ENCODE data around the gene ELAVL3. TPM values are rescaled to one million over a fixed set of nuclear protein-coding genes. Genes with fewer than 3 reads are reported as not detected.
"Not testable (repeated sequence)": the region's sequence is repeated elsewhere in the genome, so short reads cannot be mapped to it uniquely, and the experiment has no call there.

Gene ELAVL3
- total RNA-seq, 1 experiment from 2014 or later: 2.4 TPM

- DNase-seq (ENCODE audit: low spot score): no peak
- in situ Hi-C loops (cut with HindIII; ENCODE audit: low sequenced_read_pairs): no loop called here
These were observed 16.2 kb downstream of the ELAVL3 start for GRCh38 chr19:11464333-11465265.

- no peak for DNase-seq (ENCODE audit: low spot score)
- in situ Hi-C loops (cut with HindIII; ENCODE audit: low sequenced_read_pairs): no loop called here
These were observed 17.5 kb downstream of the ELAVL3 start for GRCh38 chr19:11463391-11463790.

GRCh38 chr19:11461453-11461852, 19.4 kb downstream of the ELAVL3 start:
- in situ Hi-C loops (cut with HindIII; ENCODE audit: low sequenced_read_pairs): no loop called here
- DNase-seq (ENCODE audit: low spot score): no peak

GRCh38 chr19:11460207-11460606, 20.6 kb downstream of the ELAVL3 start:
- DNase-seq (ENCODE audit: low spot score): no peak
- in situ Hi-C loops (cut with HindIII; ENCODE audit: low sequenced_read_pairs): no loop called here

- in situ Hi-C loops (cut with HindIII; ENCODE audit: low sequenced_read_pairs); DNase-seq (ENCODE audit: low spot score): not testable (repeated sequence)
These were observed 21.9 kb downstream of the ELAVL3 start for GRCh38 chr19:11458912-11459311.

GRCh38 chr19:11458236-11458900, 22.5 kb downstream of the ELAVL3 start:
- no peak for DNase-seq (ENCODE audit: low spot score)
- in situ Hi-C loops (cut with HindIII; ENCODE audit: low sequenced_read_pairs): no loop called here

GRCh38 chr19:11457831-11458230, 23.0 kb downstream of the ELAVL3 start:
- in situ Hi-C loops (cut with HindIII; ENCODE audit: low sequenced_read_pairs): no loop called here
- DNase-seq (ENCODE audit: low spot score): no peak

GRCh38 chr19:11457115-11457514, 23.7 kb downstream of the ELAVL3 start:
- DNase-seq (ENCODE audit: low spot score): no peak
- in situ Hi-C loops (cut with HindIII; ENCODE audit: low sequenced_read_pairs): no loop called here

- in situ Hi-C loops (cut with HindIII; ENCODE audit: low sequenced_read_pairs): no loop called here
- no peak for DNase-seq (ENCODE audit: low spot score)
These were observed 24.2 kb downstream of the ELAVL3 start for GRCh38 chr19:11456659-11457058.

- in situ Hi-C loops (cut with HindIII; ENCODE audit: low sequenced_read_pairs); DNase-seq (ENCODE audit: low spot score): not testable (repeated sequence)
These were observed 25.7 kb downstream of the ELAVL3 start for GRCh38 chr19:11455233-11455554.

- no peak for DNase-seq (ENCODE audit: low spot score)
- in situ Hi-C loops (cut with HindIII; ENCODE audit: low sequenced_read_pairs): no loop called here
These were observed 27.1 kb downstream of the ELAVL3 start for GRCh38 chr19:11453468-11454341.

GRCh38 chr19:11452620-11453310, 28.1 kb downstream of the ELAVL3 start:
- in situ Hi-C loops (cut with HindIII; ENCODE audit: low sequenced_read_pairs): no loop called here
- DNase-seq (ENCODE audit: low spot score): no peak

- in situ Hi-C loops (cut with HindIII; ENCODE audit: low sequenced_read_pairs): no loop called here
- DNase-seq (ENCODE audit: low spot score): no peak
These were observed 28.8 kb downstream of the ELAVL3 start for GRCh38 chr19:11451871-11452619.

- no peak for DNase-seq (ENCODE audit: low spot score)
- in situ Hi-C loops (cut with HindIII; ENCODE audit: low sequenced_read_pairs): no loop called here
These were observed 29.4 kb downstream of the ELAVL3 start for GRCh38 chr19:11451327-11451870.

GRCh38 chr19:11450570-11451326, 30.1 kb downstream of the ELAVL3 start:
- in situ Hi-C loops (cut with HindIII; ENCODE audit: low sequenced_read_pairs): no loop called here
- DNase-seq (ENCODE audit: low spot score): no peak

GRCh38 chr19:11448923-11449554, 31.8 kb downstream of the ELAVL3 start:
- in situ Hi-C loops (cut with HindIII; ENCODE audit: low sequenced_read_pairs): no loop called here
- no peak for DNase-seq (ENCODE audit: low spot score)

GRCh38 chr19:11448410-11448809, 32.4 kb downstream of the ELAVL3 start:
- no peak for DNase-seq (ENCODE audit: low spot score)
- in situ Hi-C loops (cut with HindIII; ENCODE audit: low sequenced_read_pairs): no loop called here
